LNCAP (cell line): ENCODE measurements around the gene GTSE1.

Experiments
- CTCF ChIP-seq: fragments of 450-650 bp; IDR thresholded peaks from 2 replicates; pipeline ENCODE4 v1.5.1; 2017; ENCODE audit warnings: mild to moderate bottlenecking

Gene GTSE1

GRCh38 chr22:46350646-46351045, 54.0 kb downstream of the GTSE1 start:
- TF ChIP-seq CTCF, result no peak

GRCh38 chr22:46351131-46351735, 54.6 kb downstream of the GTSE1 start:
- TF ChIP-seq CTCF, result no peak

GRCh38 chr22:46351767-46352166, 55.1 kb downstream of the GTSE1 start:
- no peak for TF ChIP-seq CTCF

- TF ChIP-seq CTCF, result no peak
Observed at GRCh38 chr22:46352276-46352675, 55.6 kb downstream of the GTSE1 start.

GRCh38 chr22:46352691-46353386, 56.2 kb downstream of the GTSE1 start:
- TF ChIP-seq CTCF, result no peak

- TF ChIP-seq CTCF, result no peak
Observed at GRCh38 chr22:46353483-46354105, 56.9 kb downstream of the GTSE1 start.

- no peak for TF ChIP-seq CTCF
Observed at GRCh38 chr22:46354176-46354992, 57.7 kb downstream of the GTSE1 start.
